ENCODE data around the gene LBX2. TPM values are rescaled to one million over a fixed set of nuclear protein-coding genes. Genes with fewer than 3 reads are reported as not detected.

The LBX2 gene
- total RNA-seq, 1 donor from 2014 or later: 3.3 TPM

DNA sequence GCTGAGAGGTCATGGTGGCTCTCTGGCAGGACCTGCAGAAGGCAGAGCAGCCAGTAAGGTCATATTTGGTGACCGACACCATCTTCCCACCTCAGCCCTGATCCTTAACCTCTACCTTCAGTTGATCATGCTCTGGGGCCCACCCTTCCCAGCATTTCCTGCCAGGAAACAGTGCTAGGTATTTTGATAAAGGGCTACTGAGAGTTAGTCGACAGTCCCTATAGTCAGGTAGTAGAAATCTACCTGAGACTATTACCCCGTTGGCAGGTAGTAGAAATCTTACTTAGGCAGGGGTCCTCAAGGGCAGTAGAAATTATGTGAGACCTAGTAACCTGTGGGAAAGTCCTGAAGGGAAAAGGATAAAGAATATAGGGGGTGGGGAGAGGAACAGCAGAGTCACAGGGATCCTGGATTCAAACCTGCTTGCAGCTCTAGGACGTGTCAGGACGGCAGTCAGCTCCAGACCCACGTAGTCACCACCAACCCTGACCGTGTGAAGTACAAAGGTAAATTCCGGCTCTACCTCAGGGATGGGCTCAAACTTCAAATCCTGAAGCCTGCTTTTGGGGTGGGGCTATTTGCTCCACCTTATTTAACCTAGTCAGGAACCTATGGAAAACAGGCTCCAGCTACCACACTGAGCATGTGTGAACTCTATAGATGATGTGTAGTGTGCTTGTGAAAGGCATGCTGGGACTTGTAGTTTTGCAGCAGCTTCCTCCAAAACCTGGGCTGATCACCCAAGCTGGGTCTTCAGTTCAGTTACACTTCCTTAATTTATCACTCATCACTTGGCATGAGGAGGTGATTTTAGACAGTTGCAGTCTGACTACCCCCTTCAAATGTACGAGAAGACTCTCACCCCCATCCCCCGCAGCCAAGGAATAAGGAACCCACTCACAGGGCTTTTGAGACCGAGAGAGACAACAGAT is 26.6 kb upstream of the LBX2 start, which contains the start of gene DQX1:
TSS of gene DQX1 (minus strand) at position 515 of the 932 bp plus-strand sequence. CDS start at position 13, 502 bp downstream.
- no peak for DNase-seq (ENCODE audit: low spot score)

DNA sequence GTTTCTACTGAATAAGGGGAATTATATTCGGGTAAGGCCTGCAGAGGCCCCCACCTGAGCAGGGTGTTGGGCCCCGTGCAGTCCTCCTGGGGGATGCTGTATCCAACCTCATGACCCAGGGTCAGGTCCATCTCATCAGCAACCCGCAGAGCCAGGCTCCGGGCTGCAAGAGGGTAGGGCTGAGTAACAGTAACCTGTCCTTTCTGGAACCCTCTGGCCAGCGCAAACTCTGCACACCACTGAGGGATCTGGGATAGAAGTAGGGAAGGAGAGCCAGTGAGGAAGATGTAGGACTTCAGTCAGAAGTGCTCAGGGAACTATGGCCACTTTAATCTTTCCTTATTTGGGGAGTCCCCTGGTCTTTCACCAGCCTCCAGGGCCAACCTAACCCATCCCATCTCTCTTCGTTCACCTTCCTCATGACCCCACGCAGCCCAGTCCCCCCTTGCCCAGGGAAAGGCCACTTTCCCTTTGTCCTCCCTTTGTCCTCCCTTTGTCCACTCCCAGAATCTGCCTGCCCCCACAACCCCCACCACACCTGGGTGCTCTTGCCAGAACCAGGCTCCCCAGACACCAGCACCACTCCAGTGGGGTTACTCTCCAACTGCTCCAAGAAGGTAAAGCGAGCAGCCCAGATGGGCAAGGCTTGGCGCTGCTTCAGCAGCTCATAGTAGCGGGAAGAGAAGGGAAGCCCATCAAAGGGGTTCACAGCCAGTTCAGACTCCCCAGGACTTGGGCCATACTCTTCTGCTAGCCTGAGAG is 25.7 kb upstream of the LBX2 start:
- DNase-seq (ENCODE audit: low spot score): no peak

DNA sequence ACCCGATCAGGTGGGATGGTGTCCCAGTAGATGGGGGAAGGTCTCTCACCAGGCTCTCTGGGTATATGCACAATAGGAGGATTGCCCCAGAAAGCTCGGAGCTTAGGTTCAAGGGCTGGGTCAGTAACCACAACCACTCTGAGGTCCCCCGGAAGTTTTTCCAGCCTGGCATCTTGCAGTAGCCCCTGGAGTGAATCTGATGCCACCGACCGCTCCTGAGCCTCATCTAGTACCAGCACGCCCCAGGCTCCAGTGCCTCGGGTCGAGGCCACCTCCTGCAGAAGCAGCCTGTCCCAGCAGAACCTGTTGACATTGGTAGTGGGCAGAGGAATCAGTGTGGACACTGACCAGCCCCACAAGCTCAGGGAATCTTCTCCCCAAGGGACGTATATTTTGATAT is 24.6 kb upstream of the LBX2 start:
- no peak for DNase-seq (ENCODE audit: low spot score)

DNA sequence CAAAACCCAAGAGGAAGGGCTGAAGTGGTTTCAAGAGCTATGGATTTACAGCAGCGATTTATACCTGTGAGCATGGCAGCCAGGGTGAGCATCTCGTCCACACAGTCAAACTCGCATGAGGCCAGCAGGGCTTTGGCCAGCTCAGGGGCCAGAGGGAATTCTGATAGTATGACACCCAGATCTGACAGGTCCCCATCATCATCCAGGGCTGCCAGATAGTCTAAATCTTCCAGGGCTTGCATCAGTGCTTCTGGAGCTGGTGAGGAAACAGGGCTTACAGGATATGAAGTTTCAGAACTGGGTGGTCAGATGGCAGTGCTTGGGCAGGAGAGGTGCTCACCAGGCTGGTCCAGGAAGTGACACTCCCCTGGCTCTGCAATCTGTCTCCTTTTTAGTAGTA is 23.1 kb upstream of the LBX2 start:
- no peak for DNase-seq (ENCODE audit: low spot score)

DNA sequence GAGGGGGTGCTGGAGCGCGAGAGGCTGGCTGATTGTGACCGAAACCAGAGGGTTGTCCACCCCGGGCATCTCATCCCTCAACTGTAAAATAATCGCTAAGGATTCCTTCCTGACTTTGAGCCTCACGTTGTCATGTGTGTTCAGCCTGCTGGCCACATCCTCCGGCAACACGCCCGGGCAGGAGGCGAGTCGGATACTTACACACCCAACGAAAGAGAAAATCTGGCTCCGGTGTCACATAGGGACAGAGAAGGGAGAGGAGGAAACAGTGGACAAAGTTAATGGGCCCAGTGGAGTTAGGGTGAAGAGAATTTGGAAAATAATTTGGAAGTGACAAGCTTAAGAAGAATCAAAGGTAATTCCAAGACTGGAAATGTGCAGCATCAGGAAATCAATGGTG is 17.2 kb upstream of the LBX2 start:
- DNase-seq (ENCODE audit: low spot score): no peak

DNA sequence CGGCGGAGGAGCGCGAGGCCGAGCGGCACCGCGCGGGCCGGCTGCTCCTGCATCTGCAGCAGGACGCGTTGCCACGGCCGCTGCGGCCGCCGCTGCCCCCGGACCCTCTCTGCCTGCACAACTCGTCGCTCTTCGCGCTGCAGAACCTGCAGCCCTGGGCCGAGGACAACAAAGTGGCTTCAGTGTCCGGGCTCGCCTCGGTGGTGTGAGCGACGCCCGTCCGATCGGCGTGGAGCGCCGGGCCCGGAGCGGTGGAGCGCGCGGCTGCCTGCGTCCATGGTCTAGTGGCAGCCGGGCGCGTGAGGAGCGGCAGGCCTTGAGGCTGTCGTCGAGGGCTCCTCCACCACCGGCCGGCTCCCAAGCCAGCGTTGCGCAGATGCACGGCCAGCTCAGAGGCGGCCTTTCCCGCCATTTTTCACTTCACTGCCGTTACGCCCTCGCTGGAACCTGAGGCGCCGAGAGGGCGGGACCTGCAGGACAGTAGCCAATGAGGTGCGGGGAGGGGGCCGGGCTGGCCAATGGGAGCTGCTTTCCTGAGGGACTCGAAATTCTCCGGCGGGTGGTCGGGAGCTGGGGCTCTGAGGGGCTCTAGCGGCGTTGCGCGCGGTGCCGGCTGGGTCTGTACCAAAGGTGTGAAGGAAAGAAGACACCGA is 16.7 kb upstream of the LBX2 start:
- DNase-seq (ENCODE audit: low spot score): peak; percentile 67

DNA sequence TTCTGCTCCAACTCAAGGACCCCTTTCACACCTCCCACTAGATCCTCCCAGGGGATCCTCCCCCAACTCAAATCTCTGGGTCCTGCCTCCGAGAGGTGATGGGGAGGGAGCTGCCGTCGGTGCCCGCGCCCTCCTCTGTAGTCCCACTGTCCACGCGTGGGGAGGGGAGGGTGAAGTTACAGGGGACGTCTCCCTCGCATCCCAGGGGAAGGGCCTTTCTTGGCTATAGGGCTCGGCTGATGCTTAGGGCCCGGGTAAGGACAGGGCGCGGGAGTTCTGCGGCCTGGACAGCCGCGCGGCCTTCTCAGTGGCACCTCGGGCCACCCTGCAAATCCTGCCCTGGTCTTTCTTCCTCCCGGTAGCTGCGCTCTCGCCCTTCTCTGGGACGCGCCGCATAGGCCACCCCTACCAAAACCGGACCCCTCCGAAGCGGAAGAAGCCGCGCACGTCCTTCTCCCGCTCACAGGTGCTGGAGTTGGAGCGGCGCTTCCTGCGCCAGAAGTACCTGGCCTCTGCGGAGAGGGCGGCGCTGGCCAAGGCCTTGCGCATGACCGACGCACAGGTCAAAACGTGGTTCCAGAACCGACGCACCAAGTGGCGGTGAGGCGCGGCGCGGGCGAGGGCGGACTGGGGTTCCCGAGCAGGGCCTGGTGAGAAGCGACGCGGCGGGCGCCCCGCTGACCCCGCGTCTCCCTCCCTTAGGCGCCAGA is 16.0 kb upstream of the LBX2 start:
- no peak for DNase-seq (ENCODE audit: low spot score)

DNA sequence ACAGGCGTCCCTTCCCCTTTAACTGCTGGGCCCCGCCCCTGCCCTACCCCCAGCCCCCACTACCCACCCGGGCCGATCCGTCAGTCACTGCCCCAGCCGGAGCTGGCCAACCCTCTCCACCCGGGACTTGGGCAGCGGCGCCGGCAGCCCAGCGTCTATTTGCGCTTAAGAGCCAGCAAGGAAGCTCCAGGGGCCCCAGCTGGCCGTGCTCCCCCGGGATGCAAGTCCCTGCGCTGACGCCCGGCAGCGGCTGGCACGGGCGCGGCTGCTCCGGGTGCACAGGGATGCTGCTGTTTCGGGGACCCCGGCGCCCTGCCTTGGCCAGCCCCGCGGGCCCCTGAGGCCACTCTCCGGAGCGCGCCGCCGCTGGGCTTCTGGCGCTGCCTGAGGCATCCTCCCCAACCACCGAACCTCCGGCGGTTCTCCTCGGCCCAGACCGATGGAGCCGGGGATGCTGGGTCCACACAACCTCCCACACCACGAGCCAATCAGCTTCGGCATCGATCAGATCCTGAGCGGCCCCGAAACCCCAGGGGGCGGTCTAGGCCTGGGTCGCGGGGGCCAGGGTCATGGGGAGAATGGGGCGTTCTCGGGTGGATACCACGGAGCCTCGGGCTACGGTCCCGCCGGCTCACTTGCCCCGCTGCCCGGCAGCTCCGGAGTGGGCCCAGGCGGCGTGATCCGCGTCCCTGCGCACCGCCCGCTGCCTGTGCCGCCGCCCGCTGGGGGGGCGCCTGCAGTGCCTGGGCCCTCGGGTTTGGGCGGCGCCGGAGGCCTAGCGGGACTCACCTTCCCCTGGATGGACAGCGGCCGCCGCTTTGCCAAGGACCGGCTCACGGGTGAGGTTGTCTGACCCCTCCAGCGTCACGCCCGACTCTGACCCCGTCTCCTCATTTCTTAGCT is 15.2 kb upstream of the LBX2 start, which contains the start of gene TLX2:
TSS of gene TLX2 (plus strand) at position 83 of the 903 bp plus-strand sequence. CDS start at position 440, 357 bp downstream.
- DNase-seq (ENCODE audit: low spot score): no peak

DNA sequence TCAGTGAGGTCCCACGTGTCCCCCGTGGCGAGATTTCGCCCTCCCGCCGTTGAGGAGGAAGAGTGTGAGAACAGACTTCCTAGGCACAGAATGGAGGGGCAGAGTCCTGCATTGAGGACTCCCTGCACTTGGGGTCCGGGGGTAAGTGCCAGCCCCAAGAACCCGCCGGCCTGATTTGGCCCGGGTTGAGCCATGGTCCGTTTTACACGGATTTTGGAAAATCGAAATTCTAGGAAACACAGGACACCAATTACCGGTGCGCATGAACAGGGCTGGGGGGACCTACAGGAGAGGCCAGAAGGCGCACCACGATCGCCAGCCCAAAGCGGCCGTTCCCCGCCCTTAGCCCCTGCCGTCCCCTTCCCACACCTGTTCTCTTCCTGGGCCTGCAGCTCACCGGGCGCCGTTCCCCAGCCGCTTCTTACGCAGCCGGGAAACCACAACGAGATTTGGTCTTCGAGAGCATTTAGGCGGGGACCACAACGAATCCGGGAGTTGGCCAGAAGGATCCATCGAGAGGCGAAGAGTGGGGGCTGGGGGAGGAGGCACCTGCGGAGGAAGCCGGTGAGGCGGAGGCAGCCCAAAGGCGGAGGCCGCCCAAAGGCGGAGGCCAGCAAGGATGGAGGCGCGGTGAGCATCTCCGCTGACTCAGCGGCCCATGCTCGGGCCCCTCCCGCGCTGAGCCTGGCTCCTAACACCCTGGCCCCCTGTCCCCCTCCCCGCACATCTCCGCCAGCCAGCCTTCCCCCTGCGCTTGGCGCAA is 14.4 kb upstream of the LBX2 start:
- DNase-seq (ENCODE audit: low spot score): no peak

DNA sequence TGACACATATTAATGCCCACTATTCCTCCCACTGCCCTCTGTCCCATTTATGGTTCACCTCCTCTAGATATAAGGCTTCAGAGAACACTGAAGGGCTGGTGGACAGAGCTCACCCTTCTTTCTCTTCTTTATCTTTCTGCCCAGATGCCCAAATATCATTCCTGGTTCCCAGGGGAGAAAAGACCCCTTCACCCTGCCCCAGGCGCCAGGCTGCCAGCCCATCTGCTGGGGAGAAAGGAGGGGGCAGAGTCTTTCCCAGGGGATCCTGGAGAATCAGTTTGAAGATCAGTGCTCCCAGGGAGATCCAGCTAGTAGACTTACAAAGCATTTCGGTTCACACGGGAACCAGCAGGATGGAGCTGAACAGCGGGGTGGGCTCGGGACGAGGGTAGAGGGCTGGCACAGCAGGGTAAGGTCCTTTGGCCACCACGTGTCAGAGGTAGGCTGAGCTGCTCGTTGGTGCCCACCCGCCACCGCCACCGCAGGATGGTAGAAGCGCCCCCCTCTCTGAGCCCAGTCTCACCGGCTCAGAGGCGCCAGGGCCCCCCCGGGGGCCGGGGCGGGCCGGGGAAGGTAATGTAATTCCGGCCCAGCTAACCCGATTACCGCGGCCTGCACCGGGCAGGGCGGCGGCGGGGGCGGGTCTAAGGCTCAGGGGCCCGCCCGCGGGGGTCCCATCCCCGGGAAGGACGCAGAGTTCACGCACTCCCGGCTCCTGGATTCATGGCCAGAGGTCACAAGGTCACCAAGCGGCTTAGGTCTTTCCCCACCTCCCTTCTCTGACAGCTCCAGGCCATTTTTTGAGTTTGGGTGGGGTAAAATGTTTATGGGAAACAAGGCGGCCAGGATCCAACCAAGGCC is 13.6 kb upstream of the LBX2 start:
- DNase-seq (ENCODE audit: low spot score): no peak

DNA sequence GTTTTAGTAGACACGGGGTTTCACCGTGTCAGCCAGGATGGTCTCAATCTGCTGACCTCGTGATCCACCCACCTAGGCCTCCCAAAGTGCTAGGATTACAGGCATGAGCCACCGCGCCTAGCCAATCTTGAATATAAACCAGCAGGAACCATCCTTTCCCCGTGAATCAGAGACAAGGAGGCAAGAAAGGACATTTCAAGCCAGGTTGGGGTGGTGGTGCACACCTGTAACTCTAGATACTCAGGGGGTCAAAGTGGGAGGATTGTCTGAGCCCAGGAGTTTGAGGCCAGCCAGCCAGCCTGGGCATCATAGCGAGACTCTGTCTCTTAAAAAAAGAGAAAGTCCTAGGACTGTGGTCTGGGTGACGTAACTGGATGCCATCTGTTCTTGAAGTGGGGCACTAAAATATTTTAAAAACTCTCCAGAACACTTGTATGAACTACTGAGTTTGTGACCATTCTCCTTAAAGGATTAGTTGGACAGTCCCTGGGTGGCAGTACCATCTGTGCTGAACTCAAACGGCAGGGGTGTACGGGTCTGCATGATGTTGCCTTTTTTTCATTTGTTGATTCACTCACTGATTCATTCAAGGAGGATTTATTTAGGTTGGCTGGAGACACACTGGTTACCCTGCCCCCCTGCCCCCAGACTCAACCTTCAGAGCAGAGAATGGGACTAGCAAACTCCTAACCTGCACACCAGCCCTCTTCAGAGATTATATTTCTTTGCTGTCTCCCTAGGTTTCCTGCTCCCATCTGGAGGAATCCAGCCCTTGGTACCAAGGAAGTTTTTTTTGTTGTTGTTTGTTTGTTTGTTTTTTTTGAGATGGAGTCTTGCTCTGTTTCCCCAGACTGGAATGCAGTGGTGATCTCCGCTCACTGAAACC is 11.9 kb upstream of the LBX2 start:
- DNase-seq (ENCODE audit: low spot score): no peak

DNA sequence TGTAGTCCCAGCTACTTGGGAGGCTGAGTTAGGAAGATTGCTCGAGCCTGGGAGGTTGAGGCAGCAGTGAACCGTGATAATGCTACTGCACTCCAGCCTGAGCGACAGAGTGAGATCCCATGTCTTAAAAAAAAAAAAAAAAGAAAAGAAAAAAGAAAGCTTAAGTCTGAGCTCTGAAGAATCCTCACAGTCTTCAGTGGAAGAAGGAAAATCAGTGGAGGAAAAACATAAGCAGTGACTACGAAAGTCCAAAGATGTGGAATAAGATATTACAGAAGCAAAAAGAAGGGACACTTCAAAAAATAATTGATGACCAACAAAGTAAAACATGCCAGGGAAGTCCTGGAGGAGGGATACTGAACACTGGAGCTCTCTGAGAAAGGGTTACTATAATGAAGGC is 10.9 kb upstream of the LBX2 start:
- no peak for DNase-seq (ENCODE audit: low spot score)

DNA sequence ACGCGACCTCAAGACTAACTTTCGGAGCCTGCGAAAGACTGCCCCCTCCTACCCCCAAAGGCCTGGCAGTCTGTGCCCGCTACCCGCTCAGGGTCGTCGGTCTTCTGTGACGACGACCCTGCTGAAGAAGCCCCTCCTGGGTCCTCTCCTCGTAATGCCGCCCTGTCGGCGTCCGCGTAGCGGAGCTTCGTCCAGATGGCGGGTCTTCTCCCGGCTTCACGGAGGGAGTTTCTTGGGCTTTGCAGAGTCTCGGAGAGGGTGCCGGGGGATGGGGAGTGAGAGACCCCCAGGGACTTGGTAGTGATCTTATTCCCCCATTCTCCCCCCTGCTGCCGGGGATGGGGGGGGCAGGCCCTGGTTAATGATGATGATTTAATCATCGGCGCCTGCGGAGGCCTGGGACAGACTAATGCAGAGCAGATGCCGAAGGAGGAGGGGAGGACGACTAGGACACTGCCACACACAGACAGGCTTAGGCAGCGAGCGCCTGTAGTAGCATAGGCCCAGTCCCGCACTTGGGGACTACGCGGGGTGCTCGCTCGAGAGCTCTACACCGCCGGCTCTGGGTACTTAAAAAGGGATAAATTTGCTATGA is 8.6 kb upstream of the LBX2 start:
- DNase-seq (ENCODE audit: low spot score): no peak

DNA sequence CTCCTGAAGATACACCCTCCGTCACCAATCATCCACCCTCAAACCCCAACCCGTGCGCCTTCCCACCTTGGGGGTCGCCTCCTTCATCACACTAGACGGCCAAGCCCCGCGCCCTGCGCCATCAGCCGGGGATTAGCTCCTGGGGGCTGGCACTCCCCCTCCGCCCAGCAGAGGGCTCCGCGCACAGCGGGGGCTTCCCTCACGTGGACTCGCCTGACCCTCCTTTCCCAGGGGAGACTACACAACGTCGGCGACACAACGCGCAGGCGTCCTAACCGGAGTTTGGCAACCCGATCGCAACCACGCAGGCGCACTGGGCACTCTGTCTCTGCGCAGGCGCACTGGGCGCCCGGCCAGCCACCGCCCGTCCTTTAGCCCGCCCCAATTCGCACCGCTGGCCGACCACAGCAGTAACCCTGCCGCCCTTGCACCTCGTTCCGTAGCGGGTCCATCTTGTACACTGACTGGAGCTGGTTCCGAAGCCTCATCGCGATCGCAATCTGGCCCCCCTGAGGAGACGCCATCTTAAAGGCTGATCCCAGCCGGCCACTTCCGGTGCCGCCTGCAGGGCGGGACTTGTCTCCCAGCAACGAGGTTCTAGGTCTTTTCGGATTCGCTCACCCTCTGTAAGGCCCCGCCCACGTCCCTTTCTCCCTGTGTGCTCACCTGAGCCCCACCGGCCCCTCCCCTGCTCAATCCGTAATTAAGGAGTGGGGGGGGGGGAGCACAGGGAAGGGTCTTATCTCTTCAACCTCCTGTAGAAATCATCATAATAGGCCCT is 7.9 kb upstream of the LBX2 start, which contains the start of gene PCGF1:
TSS of gene PCGF1 (minus strand) at position 551 of the 781 bp plus-strand sequence. CDS start at position 524, 27 bp downstream.
- DNase-seq (ENCODE audit: low spot score): peak; percentile 99

DNA sequence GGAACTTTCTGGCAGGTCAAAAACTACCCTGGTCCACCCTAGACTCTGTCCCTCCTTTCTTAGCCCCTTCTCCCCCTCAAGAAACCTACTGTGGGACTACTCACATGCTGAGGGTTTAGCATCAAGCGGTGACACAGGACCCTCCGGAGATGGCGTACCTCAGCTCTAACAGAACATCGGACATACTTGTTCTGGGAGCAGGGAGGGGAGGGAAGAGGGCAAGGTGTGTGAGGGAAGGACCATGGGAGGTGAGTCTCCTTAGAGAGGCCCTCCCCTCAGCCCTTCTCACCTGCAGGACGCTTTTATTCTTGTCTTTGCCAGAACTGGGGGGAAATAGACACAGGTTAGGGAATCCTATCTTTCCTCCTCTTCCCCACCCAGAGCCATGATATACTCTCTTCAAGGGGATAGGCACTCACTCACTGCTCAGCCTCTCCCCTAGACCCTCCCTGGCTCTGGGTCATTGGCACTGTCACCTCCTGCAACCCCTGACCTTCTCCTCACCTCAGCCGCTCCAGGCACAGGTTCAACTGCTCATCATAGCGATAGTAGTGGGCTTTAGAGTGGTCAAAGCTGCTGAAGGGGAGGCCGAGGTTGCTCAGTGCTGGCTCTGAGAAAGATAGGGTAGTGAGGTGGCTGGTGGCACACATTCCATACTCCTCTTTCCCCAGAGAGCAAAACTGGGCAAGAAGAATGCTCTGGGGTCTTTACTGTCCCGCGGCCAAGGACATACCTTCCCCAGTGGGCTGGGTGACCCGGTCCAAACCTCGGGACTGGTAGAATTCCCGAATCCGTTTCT is 6.2 kb upstream of the LBX2 start:
- DNase-seq (ENCODE audit: low spot score): no peak

Measured in mucosa of gallbladder (tissue), 1 donor.